NCI-H524 treated with DMSO at 0.1 percent for 48 hours (cell line): Measurements from ENCODE around the gene FANK1.
A peak's percentile ranks its signal among the peaks of the same experiment; 100 is the strongest.
"Not testable (repeated sequence)": the region's sequence is repeated elsewhere in the genome, so short reads cannot be mapped to it uniquely, and the experiment has no call there.

Experiments
- DNase-seq: peaks from one replicate; lab custom pipeline; 2025; lab: John Stamatoyannopoulos, UW

FANK1 gene

GRCh38 chr10:125928928-125929585 lies 32.7 kb downstream of the FANK1 start:
- DNase-seq = peak; percentile 1

GRCh38 chr10:125929618-125930017 lies 33.3 kb downstream of the FANK1 start:
- DNase-seq = no peak

- DNase-seq = no peak
These were observed 37.3 kb downstream of the FANK1 start for GRCh38 chr10:125933693-125934092.

GRCh38 chr10:125936331-125936730 lies 40.0 kb downstream of the FANK1 start:
- no peak for DNase-seq

- DNase-seq = no peak
These were observed 44.2 kb downstream of the FANK1 start for GRCh38 chr10:125940515-125940914.

- DNase-seq = no peak
These were observed 54.9 kb downstream of the FANK1 start for GRCh38 chr10:125951290-125951689.

- no peak for DNase-seq
These were observed 57.5 kb downstream of the FANK1 start for GRCh38 chr10:125953778-125954385.

GRCh38 chr10:125955766-125956165 lies 59.4 kb downstream of the FANK1 start:
- DNase-seq = no peak

GRCh38 chr10:125961743-125962142 lies 65.4 kb downstream of the FANK1 start:
- no peak for DNase-seq

- DNase-seq = no peak
These were observed 65.8 kb downstream of the FANK1 start for GRCh38 chr10:125962200-125962599.

- DNase-seq = no peak
These were observed 68.2 kb downstream of the FANK1 start for GRCh38 chr10:125964558-125964957.

- no peak for DNase-seq
These were observed 71.2 kb downstream of the FANK1 start for GRCh38 chr10:125967533-125967932.

- DNase-seq = not testable (repeated sequence)
These were observed 73.8 kb downstream of the FANK1 start for GRCh38 chr10:125970077-125970630.

- no peak for DNase-seq
These were observed 80.7 kb downstream of the FANK1 start for GRCh38 chr10:125976960-125977605.

- DNase-seq = no peak
These were observed 83.6 kb downstream of the FANK1 start for GRCh38 chr10:125979976-125980375.

- no peak for DNase-seq
These were observed 84.2 kb downstream of the FANK1 start for GRCh38 chr10:125980521-125981035.

GRCh38 chr10:125982260-125982948 lies 86.0 kb downstream of the FANK1 start:
- no peak for DNase-seq

- no peak for DNase-seq
These were observed 86.8 kb downstream of the FANK1 start for GRCh38 chr10:125983161-125983560.

- no peak for DNase-seq
These were observed 87.3 kb downstream of the FANK1 start for GRCh38 chr10:125983656-125984055.

- no peak for DNase-seq
These were observed 88.0 kb downstream of the FANK1 start for GRCh38 chr10:125984346-125984745.

GRCh38 chr10:125984865-125985495 lies 88.6 kb downstream of the FANK1 start:
- DNase-seq = no peak
